Ishikawa (cell line): ENCODE measurements around the gene IP6K3.

Source experiments
- CEBPB ChIP-seq: IDR thresholded peaks from 2 replicates; pipeline ENCODE4 v1.6.1; 2012
- CREB1 ChIP-seq: IDR thresholded peaks from 2 replicates; pipeline ENCODE4 v1.6.1; 2012; ENCODE audit warnings: low read depth
- EGR1 ChIP-seq: IDR thresholded peaks from 2 replicates; pipeline ENCODE4 v1.6.1; 2012
- EP300 ChIP-seq: IDR thresholded peaks from 2 replicates; pipeline ENCODE4 v1.6.1; 2012; ENCODE audit warnings: borderline replicate concordance
- MAX ChIP-seq: IDR thresholded peaks from 2 replicates; pipeline ENCODE4 v1.6.1; 2012
- NFIC ChIP-seq: IDR thresholded peaks from 2 replicates; pipeline ENCODE4 v1.6.1; 2012
- RAD21 ChIP-seq: IDR thresholded peaks from 2 replicates; pipeline ENCODE4 v1.6.1; 2012; ENCODE audit warnings: low read depth
- TAF1 ChIP-seq: IDR thresholded peaks from 2 replicates; pipeline ENCODE4 v1.6.1; 2012; ENCODE audit warnings: low read depth, mild to moderate bottlenecking
- TEAD4 ChIP-seq: IDR thresholded peaks from 2 replicates; pipeline ENCODE4 v1.6.1; 2012
- ZBTB7A ChIP-seq: IDR thresholded peaks from 2 replicates; pipeline ENCODE4 v1.6.1; 2012; ENCODE audit warnings: low read depth
- TF ChIP-seq, protein P1 (sequence below): IDR thresholded peaks from 2 replicates; pipeline ENCODE4 v1.6.1; 2012
- TF ChIP-seq, protein P2 (sequence below): IDR thresholded peaks from 2 replicates; pipeline ENCODE4 v1.6.1; 2012; ENCODE audit warnings: low read depth, mild to moderate bottlenecking

- no peak for TF ChIP-seq NFIC
- no peak for TF ChIP-seq CEBPB
- TF ChIP-seq ZBTB7A, result no peak
- no peak for TF ChIP-seq EGR1
- TF ChIP-seq, protein P1, sequence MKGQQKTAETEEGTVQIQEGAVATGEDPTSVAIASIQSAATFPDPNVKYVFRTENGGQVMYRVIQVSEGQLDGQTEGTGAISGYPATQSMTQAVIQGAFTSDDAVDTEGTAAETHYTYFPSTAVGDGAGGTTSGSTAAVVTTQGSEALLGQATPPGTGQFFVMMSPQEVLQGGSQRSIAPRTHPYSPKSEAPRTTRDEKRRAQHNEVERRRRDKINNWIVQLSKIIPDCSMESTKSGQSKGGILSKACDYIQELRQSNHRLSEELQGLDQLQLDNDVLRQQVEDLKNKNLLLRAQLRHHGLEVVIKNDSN, result no peak
- no peak for TF ChIP-seq TEAD4
- TF ChIP-seq EP300, result no peak
- TF ChIP-seq, protein P2, sequence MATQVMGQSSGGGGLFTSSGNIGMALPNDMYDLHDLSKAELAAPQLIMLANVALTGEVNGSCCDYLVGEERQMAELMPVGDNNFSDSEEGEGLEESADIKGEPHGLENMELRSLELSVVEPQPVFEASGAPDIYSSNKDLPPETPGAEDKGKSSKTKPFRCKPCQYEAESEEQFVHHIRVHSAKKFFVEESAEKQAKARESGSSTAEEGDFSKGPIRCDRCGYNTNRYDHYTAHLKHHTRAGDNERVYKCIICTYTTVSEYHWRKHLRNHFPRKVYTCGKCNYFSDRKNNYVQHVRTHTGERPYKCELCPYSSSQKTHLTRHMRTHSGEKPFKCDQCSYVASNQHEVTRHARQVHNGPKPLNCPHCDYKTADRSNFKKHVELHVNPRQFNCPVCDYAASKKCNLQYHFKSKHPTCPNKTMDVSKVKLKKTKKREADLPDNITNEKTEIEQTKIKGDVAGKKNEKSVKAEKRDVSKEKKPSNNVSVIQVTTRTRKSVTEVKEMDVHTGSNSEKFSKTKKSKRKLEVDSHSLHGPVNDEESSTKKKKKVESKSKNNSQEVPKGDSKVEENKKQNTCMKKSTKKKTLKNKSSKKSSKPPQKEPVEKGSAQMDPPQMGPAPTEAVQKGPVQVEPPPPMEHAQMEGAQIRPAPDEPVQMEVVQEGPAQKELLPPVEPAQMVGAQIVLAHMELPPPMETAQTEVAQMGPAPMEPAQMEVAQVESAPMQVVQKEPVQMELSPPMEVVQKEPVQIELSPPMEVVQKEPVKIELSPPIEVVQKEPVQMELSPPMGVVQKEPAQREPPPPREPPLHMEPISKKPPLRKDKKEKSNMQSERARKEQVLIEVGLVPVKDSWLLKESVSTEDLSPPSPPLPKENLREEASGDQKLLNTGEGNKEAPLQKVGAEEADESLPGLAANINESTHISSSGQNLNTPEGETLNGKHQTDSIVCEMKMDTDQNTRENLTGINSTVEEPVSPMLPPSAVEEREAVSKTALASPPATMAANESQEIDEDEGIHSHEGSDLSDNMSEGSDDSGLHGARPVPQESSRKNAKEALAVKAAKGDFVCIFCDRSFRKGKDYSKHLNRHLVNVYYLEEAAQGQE, result no peak
- no peak for TF ChIP-seq RAD21
- TF ChIP-seq MAX, result no peak
- no peak for TF ChIP-seq TAF1
- no peak for TF ChIP-seq CREB1
Measured at GRCh38 chr6:33694977-33695376, 51.7 kb downstream of the IP6K3 start.
